K562 (cell line): ENCODE measurements around the gene SIRPD. TPM values are rescaled to one million over a fixed set of nuclear protein-coding genes. Genes with fewer than 3 reads are reported as not detected.

Source experiments
- ATF7 ChIP-seq: fragments of 450-650 bp; IDR thresholded peaks from 2 replicates; pipeline ENCODE4 v1.7.1; 2014; ENCODE audit warnings: mild to moderate bottlenecking, moderate library complexity
- CC2D1A ChIP-seq: fragments of 450-650 bp; IDR thresholded peaks from 2 replicates; pipeline ENCODE4 v1.6.1; 2017; ENCODE audit warnings: mild to moderate bottlenecking
- CHD1 ChIP-seq: fragments of 200-600 bp; sonication (generic); IDR thresholded peaks from one replicate; pipeline ENCODE4 v1.6.1; 2012; ENCODE audit warnings: mild to moderate bottlenecking, moderate library complexity, low read length, inconsistent platforms
- ETV1 ChIP-seq: fragments of 450-650 bp; conservative IDR thresholded peaks from 2 replicates; pipeline ENCODE4 v1.6.1; 2016; ENCODE audit warnings: missing genetic modification characterization, control low read depth, low read depth, missing compliant biosample characterization
- GMEB1 ChIP-seq: fragments of 250-450 bp; sonication (Bioruptor Pico); IDR thresholded peaks from 2 replicates; pipeline ENCODE4 v1.4.0; 2020; ENCODE audit warnings: mild to moderate bottlenecking
- JUNB ChIP-seq: fragments of 450-650 bp; formaldehyde crosslinking; conservative IDR thresholded peaks from 2 replicates; pipeline ENCODE4 v1.4.0; 2020; ENCODE audit warnings: mild to moderate bottlenecking
- KHSRP ChIP-seq: fragments of 450-650 bp; IDR thresholded peaks from 2 replicates; pipeline ENCODE4 v1.6.1; 2017
- MAFK ChIP-seq: IDR thresholded peaks from 2 replicates; pipeline ENCODE4 v1.6.1; 2011; ENCODE audit warnings: low read length, improper control_type of control experiment
- NFE2 ChIP-seq: IDR thresholded peaks from 2 replicates; pipeline ENCODE4 v1.6.1; 2014; ENCODE audit warnings: antibody characterized with exemption, low read depth
- RAD21 ChIP-seq, 2 experiments: fragments of 250-450 bp in 1 of 2; fragments of 450-650 bp in 1 of 2; sonication (Bioruptor Pico) in 1 of 2; formaldehyde crosslinking in 1 of 2; IDR thresholded peaks in 1 of 2; conservative IDR thresholded peaks in 1 of 2; 2 replicates each; pipeline versions ENCODE4 v1.4.0 to v1.8.0; 2020 to 2022; ENCODE audit warnings: mild to moderate bottlenecking in 2 of 2, moderate library complexity in 1 of 2
- RBM14 ChIP-seq: fragments of 200-400 bp; formaldehyde crosslinking; IDR thresholded peaks from 2 replicates; pipeline ENCODE4 v1.6.1; 2018; ENCODE audit warnings: low read depth, mild to moderate bottlenecking, low read length, moderate library complexity, borderline replicate concordance; ENCODE audit not compliant: insufficient read depth
- RBM22 ChIP-seq: fragments of 200-400 bp; formaldehyde crosslinking; IDR thresholded peaks from 2 replicates; pipeline ENCODE4 v1.6.1; 2018; ENCODE audit warnings: low read length, low read depth; ENCODE audit not compliant: poor library complexity, severe bottlenecking
- U2AF1 ChIP-seq: fragments of 200-400 bp; formaldehyde crosslinking; optimal IDR thresholded peaks from 2 replicates; pipeline ENCODE3; 2017; ENCODE audit warnings: mild to moderate bottlenecking, low read depth, low read length, moderate library complexity
- ZBTB34 ChIP-seq: fragments of 250-450 bp; sonication (Bioruptor Pico); IDR thresholded peaks from 2 replicates; pipeline ENCODE4 v1.8.0; 2021; ENCODE audit warnings: mild to moderate bottlenecking, moderate library complexity
- ZNF175 ChIP-seq: fragments of 200-800 bp; sonication (Bioruptor generic); IDR thresholded peaks from 2 replicates; pipeline ENCODE4 v1.6.1; 2016; ENCODE audit warnings: low read depth, mild to moderate bottlenecking, missing genetic modification characterization, missing compliant biosample characterization
- ZNF384 ChIP-seq: IDR thresholded peaks from 2 replicates; pipeline ENCODE4 v1.6.1; 2012; ENCODE audit warnings: low read depth, low read length, improper control_type of control experiment
- polyA plus RNA-seq, 8 experiments: library from polyadenylated mRNA; depleted of rRNA in 4 of 8; stranded (reverse) in 5 of 8; unstranded in 3 of 8; fragments of >200 nt; fragmentation: Nextera tagmentation in 2 of 8; fragmentation: Illumina TruSeq in 1 of 8; extraction: Ambion mirVana in 2 of 8; extraction: Trizol in 1 of 8; gene quantifications; 2 replicates each; pipeline versions ENCODE4 v1.2.1 to v1.2.3, GENCODE V29; 2011 to 2014; ENCODE audit warnings: inconsistent platforms in 1 of 8, missing spikeins in 1 of 8
- total RNA-seq, 7 experiments: library from RNA; depleted of rRNA in 6 of 7; stranded (reverse); fragments of >200 nt in 6 of 7; fragmentation: Illumina TruSeq in 2 of 7; extraction: Trizol in 2 of 7; gene quantifications; 2 replicates each; pipeline versions ENCODE4 v1.2.1 to v1.2.3, GENCODE V29; 2011 to 2021; ENCODE audit warnings: low replicate concordance in 1 of 7
- TF ChIP-seq, protein P1 (sequence below), 2 experiments: fragments of 450-650 bp; IDR thresholded peaks; 2 replicates each; pipeline ENCODE4 v1.6.1; 2016
- TF ChIP-seq, protein P2 (sequence below): fragments of 450-650 bp; IDR thresholded peaks from 2 replicates; pipeline ENCODE4 v1.6.1; 2016
- TF ChIP-seq, protein P3 (sequence below), 2 experiments: fragments of 250-450 bp in 1 of 2; fragments of 450-650 bp in 1 of 2; sonication (Bioruptor Pico) in 1 of 2; IDR thresholded peaks; 2 replicates each; pipeline versions ENCODE4 v1.6.1 to v1.8.0; 2016 to 2021; ENCODE audit warnings: mild to moderate bottlenecking in 2 of 2, moderate library complexity in 2 of 2, missing compliant biosample characterization in 1 of 2, missing genetic modification characterization in 1 of 2

SIRPD gene
- total and polyA plus RNA-seq, 9 of the 15 experiments (the other 6 are each of a cell fraction or from before 2014, with no cell fraction given): not detected

- TF ChIP-seq GMEB1: no peak
- no peak for TF ChIP-seq ZNF384
- no peak for TF ChIP-seq RBM14
- peak; percentile 55; the same call in 1 of the 2 replicates for TF ChIP-seq ATF7
- TF ChIP-seq ETV1: 0 out of 2 replicates have a peak, but pooled peaks have one; percentile 16
- no peak for TF ChIP-seq ZNF175 (CRISPR knock-in tag)
- TF ChIP-seq ZBTB34 (CRISPR knock-in tag): no peak
- TF ChIP-seq, protein P1, sequence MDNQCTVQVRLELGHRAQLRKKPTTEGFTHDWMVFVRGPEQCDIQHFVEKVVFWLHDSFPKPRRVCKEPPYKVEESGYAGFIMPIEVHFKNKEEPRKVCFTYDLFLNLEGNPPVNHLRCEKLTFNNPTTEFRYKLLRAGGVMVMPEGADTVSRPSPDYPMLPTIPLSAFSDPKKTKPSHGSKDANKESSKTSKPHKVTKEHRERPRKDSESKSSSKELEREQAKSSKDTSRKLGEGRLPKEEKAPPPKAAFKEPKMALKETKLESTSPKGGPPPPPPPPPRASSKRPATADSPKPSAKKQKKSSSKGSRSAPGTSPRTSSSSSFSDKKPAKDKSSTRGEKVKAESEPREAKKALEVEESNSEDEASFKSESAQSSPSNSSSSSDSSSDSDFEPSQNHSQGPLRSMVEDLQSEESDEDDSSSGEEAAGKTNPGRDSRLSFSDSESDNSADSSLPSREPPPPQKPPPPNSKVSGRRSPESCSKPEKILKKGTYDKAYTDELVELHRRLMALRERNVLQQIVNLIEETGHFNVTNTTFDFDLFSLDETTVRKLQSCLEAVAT (IDR thresholded peaks at IDR 0.05): peak in 1 of 2 experiments; percentile 62; a peak in 1 of 4 replicates
- 0 out of 2 replicates have a peak, but pooled peaks have one; percentile 5 for TF ChIP-seq MAFK
- TF ChIP-seq, protein P2, sequence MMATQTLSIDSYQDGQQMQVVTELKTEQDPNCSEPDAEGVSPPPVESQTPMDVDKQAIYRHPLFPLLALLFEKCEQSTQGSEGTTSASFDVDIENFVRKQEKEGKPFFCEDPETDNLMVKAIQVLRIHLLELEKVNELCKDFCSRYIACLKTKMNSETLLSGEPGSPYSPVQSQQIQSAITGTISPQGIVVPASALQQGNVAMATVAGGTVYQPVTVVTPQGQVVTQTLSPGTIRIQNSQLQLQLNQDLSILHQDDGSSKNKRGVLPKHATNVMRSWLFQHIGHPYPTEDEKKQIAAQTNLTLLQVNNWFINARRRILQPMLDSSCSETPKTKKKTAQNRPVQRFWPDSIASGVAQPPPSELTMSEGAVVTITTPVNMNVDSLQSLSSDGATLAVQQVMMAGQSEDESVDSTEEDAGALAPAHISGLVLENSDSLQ: no peak
- 0 out of 2 replicates have a peak, but pooled peaks have one; percentile 40 for TF ChIP-seq CC2D1A
- peak; percentile 25; the same call in 1 of the 2 replicates for TF ChIP-seq NFE2
- no peak for TF ChIP-seq JUNB (CRISPR knock-in tag)
- TF ChIP-seq U2AF1: no peak
- TF ChIP-seq RAD21 (CRISPR knock-in tag; conservative IDR thresholded peaks at IDR 0.05 in 1 of 2, IDR thresholded peaks at IDR 0.05 in 1 of 2): peak; percentile 95
- TF ChIP-seq RBM22: no peak
- TF ChIP-seq KHSRP: no peak
- TF ChIP-seq, protein P3, sequence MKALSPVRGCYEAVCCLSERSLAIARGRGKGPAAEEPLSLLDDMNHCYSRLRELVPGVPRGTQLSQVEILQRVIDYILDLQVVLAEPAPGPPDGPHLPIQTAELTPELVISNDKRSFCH (CRISPR knock-in tag; IDR thresholded peaks at IDR 0.05): no peak
- TF ChIP-seq, protein P3 (tag; IDR thresholded peaks at IDR 0.05): no peak
- TF ChIP-seq CHD1: no peak
These were observed 53.8 kb downstream of the SIRPD start (continued) for GRCh38 chr20:1503564-1504227.
